Gastroesophageal sphincter (tissue), 4 donors: ENCODE data around the gene TGFB1. TPM values are rescaled to one million over a fixed set of nuclear protein-coding genes. Genes with fewer than 3 reads are reported as not detected.

Source experiments
- ATAC-seq: fragments of 150-250 bp; one replicate; pipeline ENCODE4 v1.9.1; 2016; ENCODE audit warnings: mild to moderate bottlenecking, moderate library complexity
- H3K27ac ChIP-seq, 4 donors: fragments of 200-600 bp; sonication (generic) in 3 of 4; 1 replicate in 3 of 4; 2 replicates in 1 of 4; pipeline ENCODE4 v1.5.1; 2016 to 2019
- H3K27me3 ChIP-seq: fragments of 200-600 bp; sonication (generic); one replicate; pipeline ENCODE4 v1.5.1; 2019
- H3K36me3 ChIP-seq, 2 donors: fragments of 200-600 bp; sonication (generic); one replicate each; pipeline ENCODE4 v1.5.1; 2019; ENCODE audit warnings: control low read depth in 1 of 2
- H3K4me1 ChIP-seq, 3 donors: fragments of 200-600 bp; sonication (generic); 1 replicate in 2 of 3; 2 replicates in 1 of 3; pipeline ENCODE4 v1.5.1; 2016 to 2019; ENCODE audit warnings: control low read depth in 2 of 3
- H3K4me3 ChIP-seq, 2 donors: fragments of 200-600 bp; sonication (generic); one replicate each; pipeline ENCODE4 v1.5.1; 2019; ENCODE audit warnings: mild to moderate bottlenecking in 1 of 2, moderate library complexity in 1 of 2
- H3K9me3 ChIP-seq, 3 donors: fragments of 200-600 bp; sonication (generic); one replicate each; pipeline ENCODE4 v1.5.1; 2017 to 2019; ENCODE audit warnings: control low read depth in 2 of 3
- CTCF ChIP-seq, 4 experiments: fragments of 200-600 bp in 2 of 4; fragments of 450-650 bp in 2 of 4; sonication (generic) in 1 of 4; IDR thresholded peaks; one replicate each; pipeline ENCODE4 v1.5.1; 2017 to 2019; ENCODE audit warnings: antibody characterized with exemption in 4 of 4, mild to moderate bottlenecking in 2 of 4, moderate library complexity in 2 of 4
- EP300 ChIP-seq: sonication (generic); formaldehyde crosslinking; IDR thresholded peaks from one replicate; pipeline ENCODE4 v1.6.1; 2017; ENCODE audit warnings: antibody characterized with exemption, mild to moderate bottlenecking
- POLR2A ChIP-seq, 2 donors: fragments of 450-650 bp; IDR thresholded peaks; one replicate each; pipeline ENCODE4 v1.6.1; 2017; ENCODE audit warnings: antibody characterized with exemption in 2 of 2, mild to moderate bottlenecking in 2 of 2, moderate library complexity in 1 of 2
- POLR2AphosphoS5 ChIP-seq: sonication (generic); formaldehyde crosslinking; IDR thresholded peaks from one replicate; pipeline ENCODE4 v1.6.1; 2017; ENCODE audit warnings: antibody characterized with exemption
- WGBS, 2 donors: methylation state at CpG; one replicate each; pipeline ENCODE4 v1.1.5; 2018; ENCODE audit warnings: low coverage in 1 of 2; 5-methylcytosine and 5-hydroxymethylcytosine counted together
- total RNA-seq, 4 donors: library from RNA; depleted of rRNA; stranded (reverse); fragments of >200 nt; gene quantifications; one replicate each; pipeline ENCODE4 v1.1.0, GENCODE V29; 2016

TGFB1 gene
- total RNA-seq, 4 donors from 2014 or later = 12.9 to 39.3 (median 22.1) TPM

GRCh38 chr19:41323023-41323422, 30.7 kb downstream of the TGFB1 start:
- Histone ChIP-seq H3K36me3 (peaks cover 0 to 43% of the 10 kb centered on the region in 2 donors), H3K4me1 (peaks cover 2 to 70% (median 58%) of the 10 kb centered on the region in 3 donors)
- WGBS, 2 donors = 28 to 60% methylated on average over 1 to 7 of the region's 7 CpGs

GRCh38 chr19:41322451-41322850, 31.3 kb downstream of the TGFB1 start:
- Histone ChIP-seq H3K36me3 (peaks cover 0 to 49% of the 10 kb centered on the region in 2 donors), H3K4me3 (no peak overlapping the region), H3K9me3 (no peaks in the 10 kb centered on the region), H3K4me1 (peaks cover 2 to 64% (median 54%) of the 10 kb centered on the region in 3 donors), H3K27ac (peak overlapping the region in 3 of 4 donors; percentile 84 to 90 (median 86)), H3K27me3 (no peaks in the 10 kb centered on the region)
- WGBS, 2 donors = no CpG with 5 or more reads among the region's 11 CpGs
- no peak for ATAC-seq
- TF ChIP-seq EP300 = no peak
- TF ChIP-seq CTCF (IDR thresholded peaks at IDR 0.05) = no peak
- no peak for TF ChIP-seq POLR2A (IDR thresholded peaks at IDR 0.05)
- no peak for TF ChIP-seq POLR2AphosphoS5

More at GRCh38 chr19:41323023-41323422, 30.7 kb downstream of the TGFB1 start:
- TF ChIP-seq POLR2AphosphoS5 (no peak), POLR2A (IDR thresholded peaks at IDR 0.05) (no peak), EP300 (no peak), CTCF (IDR thresholded peaks at IDR 0.05) (no peak)
- Histone ChIP-seq H3K27ac (peak overlapping the region; percentile 27 to 90 (median 85)), H3K9me3 (no peaks in the 10 kb centered on the region), H3K27me3 (no peaks in the 10 kb centered on the region), H3K4me3 (no peak overlapping the region)
- ATAC-seq = no peak

- Histone ChIP-seq H3K27ac (peak overlapping the region in 3 of 4 donors; percentile 84 to 90 (median 86)), H3K4me1 (peaks cover 2 to 57% (median 49%) of the 10 kb centered on the region in 3 donors), H3K9me3 (no peaks in the 10 kb centered on the region), H3K36me3 (peaks cover 0 to 56% of the 10 kb centered on the region in 2 donors), H3K4me3 (no peak overlapping the region), H3K27me3 (no peaks in the 10 kb centered on the region)
- no peak for ATAC-seq
- TF ChIP-seq POLR2A (IDR thresholded peaks at IDR 0.05) (no peak), CTCF (IDR thresholded peaks at IDR 0.05) (peak in 3 of 4 experiments; percentile 67 to 76 (median 76))
- WGBS, 2 donors = 49 to 70% methylated on average over 2 to 5 of the region's 10 CpGs
Measured at GRCh38 chr19:41321600-41322270, 32.0 kb downstream of the TGFB1 start.

GRCh38 chr19:41321204-41321599, 32.5 kb downstream of the TGFB1 start:
- peak overlapping the region in 3 of 4 donors; percentile 84 to 90 (median 86) for H3K27ac ChIP-seq
- peaks cover 2 to 52% (median 45%) of the 10 kb centered on the region in 3 donors for H3K4me1 ChIP-seq
- H3K36me3 ChIP-seq = peaks cover 0 to 61% of the 10 kb centered on the region in 2 donors

More at GRCh38 chr19:41321204-41321599, 32.5 kb downstream of the TGFB1 start:
- TF ChIP-seq CTCF (IDR thresholded peaks at IDR 0.05) (no peak), POLR2AphosphoS5 (no peak), POLR2A (IDR thresholded peaks at IDR 0.05) (no peak), EP300 (no peak)
- WGBS, 2 donors = no CpG with 5 or more reads among the region's 7 CpGs
- Histone ChIP-seq H3K27me3 (no peaks in the 10 kb centered on the region), H3K4me3 (no peak overlapping the region), H3K9me3 (no peaks in the 10 kb centered on the region)
- ATAC-seq = no peak
